Neural crest cell (in vitro differentiated cells): ENCODE results near the gene LONP1. TPM values are rescaled to one million over a fixed set of nuclear protein-coding genes. Genes with fewer than 3 reads are reported as not detected.
"Not testable (repeated sequence)": the region's sequence is repeated elsewhere in the genome, so short reads cannot be mapped to it uniquely, and the experiment has no call there.

ENCODE experiments used
- DNase-seq: peaks from one replicate; pipeline ENCODE4 v3.0.0; 2021; ENCODE audit warnings: low read depth, mixed read lengths, low spot score
- H3K27ac Mint-ChIP-seq: one replicate; pipeline ENCODE4 v1.8.0; 2021; ENCODE audit warnings: mild to moderate bottlenecking, mixed read lengths; ENCODE audit not compliant: unreplicated experiment
- H3K27me3 Mint-ChIP-seq: 2 replicates; pipeline ENCODE4 v1.8.0; 2021; ENCODE audit warnings: low read depth, mild to moderate bottlenecking, mixed read lengths
- H3K36me3 Mint-ChIP-seq: 2 replicates; pipeline ENCODE4 v1.8.0; 2021; ENCODE audit warnings: low read depth, mild to moderate bottlenecking, mixed read lengths
- H3K4me1 Mint-ChIP-seq: 2 replicates; pipeline ENCODE4 v1.8.0; 2021; ENCODE audit warnings: mixed read lengths
- H3K4me3 Mint-ChIP-seq: one replicate; pipeline ENCODE4 v1.8.0; 2021; ENCODE audit warnings: mild to moderate bottlenecking, mixed read lengths
- H3K9me3 Mint-ChIP-seq: 2 replicates; pipeline ENCODE4 v1.8.0; 2021; ENCODE audit warnings: mixed read lengths
- CTCF ChIP-seq: fragments of 200-600 bp; sonication (generic); conservative IDR thresholded peaks from 2 replicates; pipeline ENCODE4 v1.5.0; 2021; ENCODE audit warnings: antibody characterized with exemption, mild to moderate bottlenecking
- total RNA-seq: library from RNA; stranded (reverse); gene quantifications from 2 replicates; pipeline ENCODE4 v1.2.1, GENCODE V29; 2021

LONP1 gene
- total RNA-seq, 1 donor from 2014 or later: 93.2 TPM

GRCh38 chr19:5706876-5707573 lies 12.9 kb downstream of the LONP1 start:
- H3K27ac Mint-ChIP-seq: no peak overlapping the region
- no peak for TF ChIP-seq CTCF
- no peaks in the 10 kb centered on the region for H3K27me3 Mint-ChIP-seq
- no peaks in the 10 kb centered on the region for H3K4me1 Mint-ChIP-seq
- no peak for DNase-seq
- no peaks in the 10 kb centered on the region for H3K9me3 Mint-ChIP-seq
- H3K4me3 Mint-ChIP-seq: no peak overlapping the region
- peaks cover 6% of the 10 kb centered on the region for H3K36me3 Mint-ChIP-seq

- Mint-ChIP-seq H3K4me3 (no peak overlapping the region), H3K27me3 (no peaks in the 10 kb centered on the region), H3K4me1 (no peaks in the 10 kb centered on the region), H3K36me3 (peaks cover 13% of the 10 kb centered on the region), H3K27ac (no peak overlapping the region), H3K9me3 (no peaks in the 10 kb centered on the region)
- DNase-seq: no peak
- no peak for TF ChIP-seq CTCF
These were observed 14.4 kb downstream of the LONP1 start for GRCh38 chr19:5705552-5705951.

GRCh38 chr19:5703819-5704818 lies 15.8 kb downstream of the LONP1 start:
- no peak for TF ChIP-seq CTCF
- no peaks in the 10 kb centered on the region for H3K4me1 Mint-ChIP-seq
- no peak overlapping the region for H3K27ac Mint-ChIP-seq
- H3K9me3 Mint-ChIP-seq: no peaks in the 10 kb centered on the region
- no peak for DNase-seq
- peaks cover 15% of the 10 kb centered on the region for H3K36me3 Mint-ChIP-seq
- H3K27me3 Mint-ChIP-seq: no peaks in the 10 kb centered on the region
- H3K4me3 Mint-ChIP-seq: no peak overlapping the region

GRCh38 chr19:5702053-5702410 lies 17.9 kb downstream of the LONP1 start:
- not testable (repeated sequence) for H3K4me1 Mint-ChIP-seq, H3K27ac Mint-ChIP-seq, H3K9me3 Mint-ChIP-seq, H3K4me3 Mint-ChIP-seq, H3K27me3 Mint-ChIP-seq, DNase-seq
- H3K36me3 Mint-ChIP-seq: peaks cover 15% of the 10 kb centered on the region

GRCh38 chr19:5700455-5701092 lies 19.4 kb downstream of the LONP1 start:
- no peak for TF ChIP-seq CTCF
- H3K4me3 Mint-ChIP-seq: no peak overlapping the region
- no peaks in the 10 kb centered on the region for H3K9me3 Mint-ChIP-seq
- no peak overlapping the region for H3K27ac Mint-ChIP-seq
- DNase-seq: no peak
- H3K4me1 Mint-ChIP-seq: no peaks in the 10 kb centered on the region
- H3K27me3 Mint-ChIP-seq: peaks cover 8% of the 10 kb centered on the region
- H3K36me3 Mint-ChIP-seq: peaks cover 15% of the 10 kb centered on the region
